ENCODE results near the gene SORBS2.

DNA sequence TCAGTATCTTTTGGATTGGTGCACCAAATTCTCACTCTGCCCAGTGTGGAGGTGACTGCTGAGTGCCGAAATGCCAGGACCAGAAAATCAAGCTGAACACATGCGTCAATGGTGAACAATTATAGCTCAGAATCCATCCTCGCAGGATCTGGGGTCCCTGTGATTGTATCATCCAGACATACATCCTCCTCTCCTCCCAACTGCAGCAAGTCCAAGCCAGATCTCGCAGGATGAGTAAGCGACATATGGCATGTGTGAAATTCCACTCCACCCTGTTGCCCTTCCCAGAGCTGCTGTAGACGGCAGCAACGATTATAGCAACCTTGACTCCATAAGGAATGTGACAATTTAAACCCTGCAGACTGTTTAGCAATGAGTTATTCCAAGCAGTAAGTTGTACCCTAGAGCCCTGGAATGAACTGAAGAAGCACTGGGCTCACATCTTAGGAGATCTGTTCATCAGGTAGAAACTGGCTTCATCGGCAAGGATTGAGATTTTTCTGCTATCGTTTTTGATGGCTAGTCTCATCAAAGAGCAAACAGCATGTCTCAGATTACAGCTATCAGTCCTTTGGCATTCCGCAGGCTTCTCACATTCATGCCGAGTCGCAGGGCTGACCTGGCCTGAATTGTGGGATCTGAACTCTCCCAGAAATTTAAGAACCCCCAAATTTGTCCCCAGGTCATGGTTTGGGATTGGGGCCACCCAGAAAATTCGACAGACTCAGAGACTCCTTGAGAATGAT, 35.5 kb upstream of the SORBS2 start:
- no peak for TF ChIP-seq EP300 (IDR thresholded peaks at IDR 0.05)
- TF ChIP-seq, protein P1, sequence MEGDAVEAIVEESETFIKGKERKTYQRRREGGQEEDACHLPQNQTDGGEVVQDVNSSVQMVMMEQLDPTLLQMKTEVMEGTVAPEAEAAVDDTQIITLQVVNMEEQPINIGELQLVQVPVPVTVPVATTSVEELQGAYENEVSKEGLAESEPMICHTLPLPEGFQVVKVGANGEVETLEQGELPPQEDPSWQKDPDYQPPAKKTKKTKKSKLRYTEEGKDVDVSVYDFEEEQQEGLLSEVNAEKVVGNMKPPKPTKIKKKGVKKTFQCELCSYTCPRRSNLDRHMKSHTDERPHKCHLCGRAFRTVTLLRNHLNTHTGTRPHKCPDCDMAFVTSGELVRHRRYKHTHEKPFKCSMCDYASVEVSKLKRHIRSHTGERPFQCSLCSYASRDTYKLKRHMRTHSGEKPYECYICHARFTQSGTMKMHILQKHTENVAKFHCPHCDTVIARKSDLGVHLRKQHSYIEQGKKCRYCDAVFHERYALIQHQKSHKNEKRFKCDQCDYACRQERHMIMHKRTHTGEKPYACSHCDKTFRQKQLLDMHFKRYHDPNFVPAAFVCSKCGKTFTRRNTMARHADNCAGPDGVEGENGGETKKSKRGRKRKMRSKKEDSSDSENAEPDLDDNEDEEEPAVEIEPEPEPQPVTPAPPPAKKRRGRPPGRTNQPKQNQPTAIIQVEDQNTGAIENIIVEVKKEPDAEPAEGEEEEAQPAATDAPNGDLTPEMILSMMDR (IDR thresholded peaks at IDR 0.05), result no peak
- peak in 1 of 2 donors; percentile 41 for TF ChIP-seq POLR2AphosphoS5 (IDR thresholded peaks at IDR 0.05)
